NCI-H82 treated with DMSO at 0.1 percent for 48 hours (cell line): ENCODE results near the gene DCTN4.
"Not testable (repeated sequence)": the region's sequence is repeated elsewhere in the genome, so short reads cannot be mapped to it uniquely, and the experiment has no call there.

Source experiments
- DNase-seq: peaks from one replicate; lab custom pipeline; 2025; ENCODE audit not compliant: unreplicated experiment; lab: John Stamatoyannopoulos, UW

The DCTN4 gene

GRCh38 chr5:150758531-150759333 is at the start of gene DCTN4:
Gene DCTN4, minus strand, starts transcription at chr5:150759017. Its CDS starts 24 bp downstream, at chr5:150758993.
- peak; percentile 99 for DNase-seq

GRCh38 chr5:150804388-150804787 is 45.6 kb upstream of the DCTN4 start:
- no peak for DNase-seq

- DNase-seq = peak; percentile 23
Observed at GRCh38 chr5:150801117-150801927, 42.5 kb upstream of the DCTN4 start.

GRCh38 chr5:150797384-150797783 is 38.6 kb upstream of the DCTN4 start:
- no peak for DNase-seq

- DNase-seq = no peak
Observed at GRCh38 chr5:150794927-150795326, 36.1 kb upstream of the DCTN4 start.

- not testable (repeated sequence) for DNase-seq
Observed at GRCh38 chr5:150793423-150793888, 34.6 kb upstream of the DCTN4 start.

GRCh38 chr5:150791536-150791935 is 32.7 kb upstream of the DCTN4 start:
- DNase-seq = no peak

- DNase-seq = no peak
Observed at GRCh38 chr5:150789943-150790611, 31.3 kb upstream of the DCTN4 start.

- no peak for DNase-seq
Observed at GRCh38 chr5:150789450-150789849, 30.6 kb upstream of the DCTN4 start.

- no peak for DNase-seq
Observed at GRCh38 chr5:150788977-150789376, 30.2 kb upstream of the DCTN4 start.

- DNase-seq = no peak
Observed at GRCh38 chr5:150787656-150788055, 28.8 kb upstream of the DCTN4 start.

- no peak for DNase-seq
Observed at GRCh38 chr5:150786876-150787275, 28.1 kb upstream of the DCTN4 start.

- DNase-seq = no peak
Observed at GRCh38 chr5:150785950-150786349, 27.1 kb upstream of the DCTN4 start.

- no peak for DNase-seq
Observed at GRCh38 chr5:150783422-150783928, 24.7 kb upstream of the DCTN4 start.

- DNase-seq = no peak
Observed at GRCh38 chr5:150782850-150783249, 24.0 kb upstream of the DCTN4 start.

- DNase-seq = no peak
Observed at GRCh38 chr5:150781706-150782614, 23.1 kb upstream of the DCTN4 start.

GRCh38 chr5:150780816-150781221 is 22.0 kb upstream of the DCTN4 start:
- DNase-seq = no peak

GRCh38 chr5:150780187-150780692 is 21.4 kb upstream of the DCTN4 start:
- DNase-seq = no peak

- DNase-seq = no peak
Observed at GRCh38 chr5:150779397-150780186, 20.8 kb upstream of the DCTN4 start.
